Peyer's patch (tissue), 4 donors: ENCODE data around the gene CHMP4B. TPM values are rescaled to one million over a fixed set of nuclear protein-coding genes. Genes with fewer than 3 reads are reported as not detected.

Experiments used
- DNase-seq, 3 donors: peaks; one replicate each; pipeline ENCODE4 v3.0.0-alpha.2; 2017 to 2019
- H3K27ac ChIP-seq, 4 donors: fragments of 200-600 bp; sonication (generic); one replicate each; pipeline ENCODE4 v1.5.1; 2016 to 2019
- H3K27me3 ChIP-seq, 2 donors: fragments of 200-600 bp; sonication (generic); one replicate each; pipeline ENCODE4 v1.5.1; 2019
- H3K36me3 ChIP-seq, 3 donors: fragments of 200-600 bp; sonication (generic); one replicate each; pipeline ENCODE4 v1.5.1; 2016 to 2019
- H3K4me1 ChIP-seq, 4 donors: fragments of 200-600 bp; sonication (generic); one replicate each; pipeline ENCODE4 v1.5.1; 2016 to 2019
- H3K4me3 ChIP-seq, 4 donors: fragments of 200-600 bp; sonication (generic); 1 replicate in 3 of 4; 2 replicates in 1 of 4; pipeline ENCODE4 v1.5.1; 2016 to 2019; ENCODE audit warnings: mild to moderate bottlenecking in 1 of 4
- H3K9me3 ChIP-seq, 4 donors: fragments of 200-600 bp; sonication (generic); one replicate each; pipeline ENCODE4 v1.5.1; 2016 to 2019; ENCODE audit warnings: mild to moderate bottlenecking in 1 of 4
- CTCF ChIP-seq, 6 experiments: fragments of 450-650 bp in 4 of 6; fragments of 200-600 bp in 2 of 6; sonication (generic) in 1 of 6; IDR thresholded peaks; one replicate each; pipeline ENCODE4 v1.5.1; 2017 to 2019; ENCODE audit warnings: antibody characterized with exemption in 6 of 6, mild to moderate bottlenecking in 3 of 6, moderate library complexity in 1 of 6
- POLR2A ChIP-seq, 2 donors: fragments of 450-650 bp; IDR thresholded peaks; one replicate each; pipeline ENCODE4 v1.5.1; 2017; ENCODE audit warnings: antibody characterized with exemption in 2 of 2, mild to moderate bottlenecking in 2 of 2, moderate library complexity in 2 of 2
- total RNA-seq, 4 donors: library from RNA; depleted of rRNA; stranded (reverse); fragments of >200 nt; gene quantifications; one replicate each; pipeline ENCODE4 v1.1.0, GENCODE V29; 2016

CHMP4B gene
- total RNA-seq, 4 donors from 2014 or later, result 80.0 to 137 (median 111) TPM

GRCh38 chr20:33836277-33836676, 25.1 kb downstream of the CHMP4B start:
- no peak for TF ChIP-seq POLR2A (IDR thresholded peaks at IDR 0.05)
- no peak for TF ChIP-seq CTCF (IDR thresholded peaks at IDR 0.05)
- H3K4me3 ChIP-seq, result no peak overlapping the region
- no peak for DNase-seq
- peak overlapping the region in 2 of 4 donors; percentile 69 to 82 for H3K27ac ChIP-seq
- no peaks in the 10 kb centered on the region for H3K9me3 ChIP-seq
- peaks cover 0 to 90% (median 19%) of the 10 kb centered on the region in 4 donors for H3K4me1 ChIP-seq
- H3K36me3 ChIP-seq, result no peaks in the 10 kb centered on the region
- H3K27me3 ChIP-seq, result no peaks in the 10 kb centered on the region

- H3K36me3 ChIP-seq, result no peaks in the 10 kb centered on the region
- no peak for DNase-seq
- TF ChIP-seq CTCF (IDR thresholded peaks at IDR 0.05), result no peak
- TF ChIP-seq POLR2A (IDR thresholded peaks at IDR 0.05), result no peak
- H3K27ac ChIP-seq, result peak overlapping the region in 3 of 4 donors; percentile 2 to 82 (median 69)
- peaks cover 0 to 92% (median 17%) of the 10 kb centered on the region in 4 donors for H3K4me1 ChIP-seq
- H3K27me3 ChIP-seq, result no peaks in the 10 kb centered on the region
- H3K4me3 ChIP-seq, result no peak overlapping the region
- no peaks in the 10 kb centered on the region for H3K9me3 ChIP-seq
Measured at GRCh38 chr20:33837096-33837830, 26.1 kb downstream of the CHMP4B start.

- no peak overlapping the region for H3K4me3 ChIP-seq
- peak in 2 of 3 donors; percentile 55 to 65 for DNase-seq
- no peaks in the 10 kb centered on the region for H3K27me3 ChIP-seq
- peak overlapping the region in 3 of 4 donors; percentile 47 to 82 (median 69) for H3K27ac ChIP-seq
- peaks cover 0 to 92% (median 25%) of the 10 kb centered on the region in 4 donors for H3K4me1 ChIP-seq
- no peaks in the 10 kb centered on the region for H3K9me3 ChIP-seq
- TF ChIP-seq CTCF (IDR thresholded peaks at IDR 0.05) (peak in 1 of 6 experiments; percentile 10), POLR2A (IDR thresholded peaks at IDR 0.05) (no peak)
- H3K36me3 ChIP-seq, result no peaks in the 10 kb centered on the region
Measured at GRCh38 chr20:33838035-33838864, 27.1 kb downstream of the CHMP4B start.

GRCh38 chr20:33839591-33839990, 28.4 kb downstream of the CHMP4B start:
- H3K27ac ChIP-seq, result peak overlapping the region in 3 of 4 donors; percentile 47 to 82 (median 69)

More at GRCh38 chr20:33839591-33839990, 28.4 kb downstream of the CHMP4B start:
- peaks cover 0 to 98% (median 25%) of the 10 kb centered on the region in 4 donors for H3K4me1 ChIP-seq
- no peaks in the 10 kb centered on the region for H3K9me3 ChIP-seq
- no peak overlapping the region for H3K4me3 ChIP-seq
- TF ChIP-seq CTCF (IDR thresholded peaks at IDR 0.05), result no peak
- TF ChIP-seq POLR2A (IDR thresholded peaks at IDR 0.05), result no peak
- no peaks in the 10 kb centered on the region for H3K27me3 ChIP-seq
- DNase-seq, result no peak
- no peaks in the 10 kb centered on the region for H3K36me3 ChIP-seq
